ENCODE data around the gene CCDC188.
A peak's percentile ranks its signal among the peaks of the same experiment; 100 is the strongest.
"Not testable (repeated sequence)": the region's sequence is repeated elsewhere in the genome, so short reads cannot be mapped to it uniquely, and the experiment has no call there.

CCDC188 gene

DNA sequence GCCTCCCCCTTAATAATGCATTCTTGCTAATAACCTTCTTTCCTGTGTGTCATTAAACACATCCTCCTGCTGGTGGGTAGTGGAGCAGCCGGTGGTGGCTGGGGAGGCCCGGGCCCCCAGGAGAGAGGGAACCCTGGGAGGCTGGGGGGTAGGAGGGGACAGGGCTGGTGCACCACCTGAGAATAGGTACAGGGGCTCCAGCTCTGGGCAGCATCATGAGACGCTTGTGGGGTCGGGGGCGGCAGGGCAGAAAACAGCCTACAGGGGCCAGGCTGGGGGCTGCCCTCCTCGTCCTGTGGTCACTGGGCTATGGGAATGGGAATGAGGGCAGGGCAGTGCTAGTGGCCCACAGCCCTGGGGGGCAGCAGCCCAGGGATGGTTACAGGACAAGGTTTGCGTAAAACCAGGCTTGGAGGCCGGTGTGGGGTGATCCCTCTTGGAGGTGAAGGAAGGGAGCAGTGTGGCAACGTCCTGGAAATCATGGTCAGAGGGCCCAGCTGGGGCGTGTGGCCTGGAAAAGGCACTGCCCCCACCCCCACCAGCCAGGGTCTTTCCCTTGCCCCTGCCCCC is 18.5 kb upstream of the CCDC188 start:
- no peak for DNase-seq

DNA sequence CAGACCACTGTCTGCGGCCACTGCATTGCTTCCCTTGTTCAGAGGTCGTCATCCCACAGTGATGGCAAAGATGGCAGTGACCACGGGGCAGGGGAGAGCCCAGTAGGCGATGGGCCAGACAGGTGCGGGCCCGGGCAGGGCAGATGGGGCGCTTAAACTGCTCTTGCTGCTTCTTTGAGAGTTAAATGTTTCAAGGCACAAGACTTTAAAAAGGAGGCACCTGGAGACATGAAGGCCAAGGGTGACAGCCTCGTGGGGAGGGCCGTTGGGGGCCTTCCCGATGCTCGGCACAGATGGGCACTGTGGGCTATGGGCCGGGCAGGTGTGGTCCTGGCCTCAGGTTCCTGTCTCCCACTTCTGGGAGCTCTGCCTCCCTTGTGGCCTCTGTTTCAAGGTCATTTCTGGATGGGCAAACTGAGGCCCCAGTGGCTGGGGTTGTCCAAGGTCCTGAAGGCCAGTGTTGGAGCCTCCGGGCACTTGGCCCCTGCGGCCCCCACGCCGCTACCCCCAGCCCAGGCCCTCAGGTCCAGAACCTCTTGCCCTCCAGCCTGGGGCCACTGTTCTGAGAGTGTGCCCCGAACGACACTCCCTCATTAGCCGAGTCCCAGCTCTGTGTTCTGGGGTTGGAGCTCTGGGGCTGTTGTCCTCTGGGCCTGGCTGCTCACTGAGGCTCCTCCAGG is 16.9 kb upstream of the CCDC188 start:
- DNase-seq, result no peak

DNA sequence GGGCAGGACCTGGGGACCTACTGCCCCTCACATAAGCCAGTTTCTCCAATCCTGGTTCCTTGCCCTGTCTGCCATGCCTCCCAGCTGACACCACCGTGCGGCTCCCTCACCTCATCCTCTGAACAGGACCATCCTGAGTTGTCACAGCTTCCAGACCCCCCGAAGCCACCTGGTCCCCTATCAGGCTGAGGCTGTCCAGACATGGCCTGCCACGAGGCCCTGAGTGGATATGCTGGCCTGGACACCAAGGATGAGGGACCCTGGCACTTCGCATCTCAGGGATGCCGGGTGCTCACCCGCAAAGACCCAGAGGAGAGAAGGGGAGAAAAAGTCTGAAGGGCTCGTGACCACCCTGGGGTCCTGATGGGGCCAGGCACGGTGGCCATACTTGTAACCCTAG is 15.8 kb upstream of the CCDC188 start:
- DNase-seq, result no peak

DNA sequence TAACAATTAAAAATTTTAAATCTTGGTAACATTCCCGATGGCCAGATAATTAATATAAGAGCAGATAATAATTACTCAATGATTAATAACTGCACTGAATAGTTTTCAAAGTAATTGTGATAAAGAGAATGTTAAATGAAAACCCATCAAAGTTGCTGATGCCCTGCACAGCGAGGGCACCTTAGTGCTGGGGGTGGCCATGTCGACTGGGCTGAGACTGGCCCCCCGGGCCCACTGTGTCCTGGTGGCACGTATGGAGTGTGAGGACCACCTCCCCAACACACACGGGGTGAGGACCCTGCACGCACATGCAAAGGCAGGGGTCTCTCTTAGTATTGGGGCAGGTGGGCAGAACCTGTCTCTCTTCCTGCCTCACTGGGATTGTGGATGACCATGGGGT is 15.1 kb upstream of the CCDC188 start:
- no peak for DNase-seq

DNA sequence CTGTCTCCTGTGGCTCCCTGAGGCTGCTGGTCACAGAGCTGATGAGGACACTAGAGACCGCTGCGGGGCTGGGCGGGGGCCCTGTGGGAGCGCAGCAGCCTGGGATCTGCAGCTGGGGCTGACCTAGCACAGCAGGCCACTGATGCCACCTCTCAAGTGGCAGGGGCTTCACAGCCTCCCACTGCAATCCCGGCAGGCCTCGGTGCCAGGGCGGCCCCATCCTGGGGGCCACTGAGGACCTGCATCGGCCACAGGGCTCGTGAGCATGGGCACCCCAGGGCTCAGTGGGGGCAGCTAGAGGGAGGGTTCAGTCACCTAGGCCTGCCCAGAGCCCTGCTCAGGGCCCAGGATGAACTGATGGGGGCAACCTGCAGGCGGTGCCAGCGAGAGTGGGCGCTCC is 14.6 kb upstream of the CCDC188 start:
- DNase-seq, result no peak

DNA sequence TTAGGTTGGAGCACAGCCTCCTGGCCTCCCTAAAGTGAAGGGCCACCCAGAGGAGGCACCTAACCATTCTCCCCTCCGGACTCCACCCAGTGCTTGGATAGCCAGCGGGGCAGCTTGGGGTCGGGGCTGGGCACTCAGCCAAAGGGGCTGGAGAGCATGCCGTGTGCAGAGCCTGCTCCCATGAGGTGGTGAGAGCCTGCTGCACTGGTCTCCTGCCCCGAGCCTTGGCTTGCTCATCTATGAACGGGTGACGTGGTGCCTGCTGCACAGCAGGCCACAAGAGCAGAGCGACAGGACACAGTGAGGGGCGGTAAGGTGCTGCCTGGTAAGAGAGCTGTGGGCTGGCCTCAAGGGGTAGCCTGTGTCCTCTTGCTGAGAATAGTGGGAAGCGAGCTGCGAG is 14.0 kb upstream of the CCDC188 start:
- DNase-seq, result no peak

DNA sequence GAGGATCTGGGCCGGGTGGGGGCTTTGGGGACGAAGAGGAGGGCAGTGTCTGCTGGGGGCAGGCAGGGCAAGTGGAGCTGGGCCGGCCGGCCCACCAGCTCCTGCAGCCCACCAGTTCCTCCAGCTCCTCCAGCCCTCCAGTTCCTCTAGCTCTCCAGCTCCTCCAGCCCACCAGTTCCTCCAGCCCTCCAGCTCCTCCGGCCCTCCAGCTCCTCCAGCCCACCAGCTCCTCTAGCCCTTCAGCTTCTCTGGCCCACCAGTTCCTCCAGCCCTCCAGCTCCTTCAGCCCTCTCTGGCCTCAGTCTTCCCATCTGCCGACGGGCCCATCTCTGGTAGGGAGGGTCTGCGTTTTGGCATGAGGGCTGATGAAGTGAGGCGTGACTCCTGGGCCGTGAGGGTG is 9.2 kb upstream of the CCDC188 start:
- no peak for DNase-seq

DNA sequence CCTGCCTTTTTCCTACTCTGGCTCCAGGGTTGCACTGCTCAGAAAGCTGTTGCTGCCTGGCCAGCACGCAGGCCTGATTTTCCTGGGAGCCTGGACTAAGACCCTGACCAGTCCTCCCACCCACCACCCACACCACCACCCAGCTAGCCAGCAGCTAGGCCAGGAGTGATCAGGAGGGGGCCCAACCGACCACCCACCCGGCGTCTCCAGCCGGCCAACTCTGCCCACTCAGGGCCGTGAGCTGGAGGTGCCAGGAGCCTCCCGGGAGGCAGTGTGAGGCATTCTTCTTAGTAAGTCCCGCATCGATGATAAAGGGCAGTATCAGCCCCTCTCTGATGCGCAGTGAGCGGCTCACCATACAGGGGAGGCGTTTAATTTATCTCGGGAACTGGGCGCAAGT is 8.7 kb upstream of the CCDC188 start:
- DNase-seq, result not testable (repeated sequence)

DNA sequence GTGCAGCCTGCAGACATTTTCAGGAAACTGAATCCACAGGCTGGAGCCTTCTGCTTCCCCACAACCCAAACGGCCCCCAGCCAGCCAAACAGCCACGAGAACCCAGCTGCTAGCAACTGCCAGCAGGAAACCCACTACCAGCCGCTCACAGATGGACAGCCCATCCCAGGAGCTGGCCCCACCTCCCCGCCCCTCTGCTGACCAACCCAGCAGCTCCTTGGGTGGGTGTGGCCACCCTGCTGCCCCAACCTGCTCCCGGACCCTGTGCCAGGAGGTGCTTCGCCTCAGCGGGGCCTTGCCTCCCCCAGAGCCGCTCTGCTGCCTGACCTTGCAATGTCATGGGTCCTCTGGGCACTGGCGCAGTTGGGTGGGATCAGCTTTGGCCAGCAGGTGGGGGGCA is 8.2 kb upstream of the CCDC188 start:
- DNase-seq, result peak; percentile 76

DNA sequence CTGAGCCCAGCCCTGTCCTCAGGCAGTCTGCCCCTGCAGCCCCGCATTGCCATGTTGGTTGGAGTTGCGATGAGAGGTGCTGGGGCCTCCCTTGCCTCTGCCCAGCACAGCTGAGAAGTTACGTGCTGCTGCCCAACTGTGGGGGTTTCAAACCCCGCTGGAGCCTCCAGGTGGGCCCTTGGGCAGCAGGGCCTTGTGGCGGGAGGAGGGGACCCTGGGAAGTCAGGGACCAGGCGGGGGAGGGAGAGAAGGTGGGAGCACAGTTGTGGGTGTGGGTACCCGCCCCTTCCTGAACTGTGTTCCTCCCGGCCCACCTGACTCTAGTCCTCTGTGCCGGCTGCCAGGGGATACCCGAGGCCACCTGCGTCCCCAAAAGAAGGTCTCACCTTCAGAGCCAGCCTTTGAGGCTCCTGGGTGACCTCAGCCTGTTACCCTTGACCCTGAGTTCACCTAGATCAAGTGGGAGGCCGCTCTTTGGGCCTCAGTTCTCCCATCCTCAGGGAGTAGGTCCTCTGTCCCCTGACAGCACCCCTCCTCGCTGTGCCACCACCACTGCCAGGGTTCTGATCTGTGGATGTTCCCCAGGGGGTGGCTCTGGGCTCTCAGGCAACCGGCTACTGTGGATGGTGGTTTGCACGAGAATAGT is 7.7 kb upstream of the CCDC188 start:
- no peak for DNase-seq

DNA sequence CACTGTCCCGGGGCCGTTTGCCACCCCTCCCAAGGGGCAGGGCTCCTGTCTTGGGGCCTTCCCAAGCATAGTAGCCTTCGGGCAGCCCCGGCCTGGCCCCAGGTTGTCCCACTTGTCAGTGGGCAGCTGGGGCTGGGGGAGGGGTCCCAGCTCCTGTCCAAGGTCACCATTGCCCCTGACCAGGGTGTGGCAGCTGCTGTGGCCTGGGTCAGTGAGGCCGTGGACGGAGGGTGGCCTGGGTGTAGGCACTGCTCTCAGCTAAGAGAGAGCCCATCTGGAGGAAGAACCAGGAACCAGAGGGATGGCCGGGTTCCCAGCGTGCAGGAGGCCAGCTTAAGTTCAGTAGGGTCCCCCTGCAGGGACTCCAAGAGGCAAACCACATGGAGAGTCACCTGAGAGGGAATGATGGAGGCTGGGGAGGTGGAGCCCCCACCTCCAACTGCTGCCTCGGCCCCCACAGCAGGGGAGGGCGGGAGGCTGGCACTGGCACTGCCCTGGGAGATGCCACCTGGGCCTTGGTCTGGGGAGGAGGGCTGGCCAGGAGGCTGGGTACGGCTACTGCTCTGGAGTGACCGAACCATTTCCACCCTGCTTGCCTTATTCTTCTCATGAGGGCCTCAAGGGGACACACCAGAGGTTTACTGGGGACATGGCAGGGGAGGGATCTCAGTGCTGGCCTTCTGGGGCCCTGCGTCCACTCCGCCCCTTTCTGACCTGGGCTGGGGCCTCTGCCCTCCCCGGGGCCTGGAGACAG is 6.8 kb upstream of the CCDC188 start:
- no peak for DNase-seq

DNA sequence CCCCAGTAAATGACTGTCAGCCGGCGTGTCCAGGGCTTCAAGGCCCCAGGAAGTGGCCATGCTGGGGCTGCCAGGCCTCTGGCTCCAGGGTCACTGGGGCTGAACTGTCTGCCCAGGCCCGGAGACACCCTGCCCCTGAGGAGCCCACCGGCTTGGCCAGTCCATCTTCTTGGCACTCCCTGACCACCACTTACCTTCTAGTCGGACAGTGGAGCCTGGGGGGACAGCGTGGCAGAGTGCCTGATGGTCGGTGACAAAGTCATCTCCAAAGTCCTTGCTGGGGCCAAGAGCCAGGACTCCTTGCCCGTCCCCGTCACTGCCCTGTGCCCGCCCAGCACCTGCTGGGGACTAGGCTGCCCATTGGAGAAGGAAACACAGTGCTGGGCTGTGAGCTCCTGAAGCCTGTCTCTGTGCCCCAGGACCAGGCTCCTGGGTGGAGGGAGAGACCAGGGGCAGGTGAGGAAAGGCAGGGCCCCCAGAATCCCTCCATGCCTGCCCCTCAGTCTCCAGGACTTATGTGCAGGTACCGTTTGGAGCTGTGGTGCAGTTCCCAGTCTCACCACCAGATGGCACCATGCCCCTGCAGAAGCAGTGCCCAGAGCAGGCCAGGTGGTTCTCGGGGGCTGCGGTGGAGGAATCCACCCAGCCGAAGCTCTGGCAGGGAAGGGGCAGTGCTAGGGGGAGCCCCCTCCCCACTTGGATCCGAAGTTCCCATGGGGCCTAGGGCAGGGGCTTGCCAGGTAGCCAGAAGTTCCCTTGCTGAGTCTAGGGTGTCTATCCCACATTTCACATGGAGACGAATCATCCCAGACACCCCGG is 6.0 kb upstream of the CCDC188 start:
- DNase-seq, result peak; percentile 88

DNA sequence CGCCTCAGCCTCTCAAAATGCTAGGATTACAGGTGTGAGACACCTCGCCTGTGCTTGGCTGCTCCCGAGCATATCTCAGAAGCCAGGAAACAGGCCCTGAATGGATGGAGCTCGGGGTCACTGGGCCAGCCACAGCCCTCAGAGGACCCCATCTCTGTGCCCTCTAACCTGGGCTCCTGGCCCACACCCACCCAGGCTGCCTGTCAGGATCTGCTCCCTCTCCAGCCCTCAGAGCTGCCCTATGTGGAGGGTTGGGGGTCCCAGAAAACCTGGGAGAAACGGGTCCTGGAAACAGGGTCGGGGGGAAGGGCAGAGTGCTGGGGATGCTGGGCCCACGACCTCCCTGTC is 5.2 kb upstream of the CCDC188 start:
- no peak for DNase-seq

DNA sequence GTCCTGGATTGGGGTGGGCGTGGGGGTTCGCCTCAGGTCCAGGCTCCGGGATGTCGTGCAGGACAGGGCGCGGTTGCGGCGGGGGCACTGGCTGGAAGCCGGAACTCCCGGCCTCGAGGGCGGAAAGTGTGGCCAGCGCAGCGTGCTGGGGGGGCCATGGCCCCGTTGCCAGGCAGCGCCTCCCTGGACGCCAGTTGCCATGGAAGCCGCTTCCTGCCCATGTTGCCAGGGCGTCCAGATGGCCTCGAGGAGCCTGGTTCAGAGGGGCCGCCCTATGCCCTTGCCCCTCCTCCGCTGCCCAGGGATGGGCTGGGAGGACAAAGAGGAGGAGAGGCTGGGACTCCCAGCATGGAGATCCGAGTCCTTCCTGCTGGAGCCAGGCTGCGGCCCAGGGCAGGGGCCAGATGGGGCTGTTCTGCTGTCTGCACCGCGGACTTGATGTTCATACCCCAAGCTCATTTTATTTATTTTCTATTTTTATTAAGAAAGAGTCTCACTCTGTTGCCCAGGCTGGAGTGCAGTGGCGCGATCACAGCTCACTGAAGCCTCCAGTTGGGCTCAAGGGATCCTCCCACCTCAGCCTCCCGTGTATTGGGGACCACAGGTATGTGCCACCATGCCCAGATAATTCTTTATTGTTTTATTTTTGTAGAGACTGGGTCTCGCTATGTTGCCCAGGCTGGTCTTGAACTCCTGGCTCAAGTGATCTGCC is 4.6 kb upstream of the CCDC188 start:
- no peak for DNase-seq

DNA sequence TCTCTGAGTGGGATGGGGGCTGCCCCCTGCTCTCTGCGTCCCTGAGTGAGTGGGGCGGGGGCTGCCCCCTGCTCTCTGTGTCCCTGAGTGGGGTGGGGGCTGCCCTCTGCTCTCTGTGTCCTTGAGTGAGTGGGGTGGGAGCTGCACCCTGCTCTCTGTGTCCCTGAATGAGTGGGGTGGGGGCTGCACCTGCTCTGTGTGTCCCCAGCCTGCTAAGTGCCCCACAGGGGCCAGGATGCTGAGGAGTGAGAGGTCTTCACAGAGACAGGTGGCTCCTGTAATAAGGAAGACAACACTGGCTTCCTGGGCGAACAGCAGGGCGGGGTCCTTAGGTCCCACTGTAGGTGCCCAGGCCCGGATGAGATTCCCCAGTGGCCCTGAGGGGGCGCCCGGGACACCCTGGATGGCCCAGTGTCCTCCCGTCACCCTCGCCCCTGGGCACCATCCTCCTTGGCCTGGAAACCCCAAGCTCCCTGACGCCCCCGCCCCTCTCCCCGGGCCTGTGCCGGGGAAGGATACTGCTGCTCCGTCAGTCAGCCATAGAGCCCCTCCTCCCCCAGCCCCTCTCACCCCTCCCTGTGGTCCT is 3.8 kb upstream of the CCDC188 start:
- no peak for DNase-seq

DNA sequence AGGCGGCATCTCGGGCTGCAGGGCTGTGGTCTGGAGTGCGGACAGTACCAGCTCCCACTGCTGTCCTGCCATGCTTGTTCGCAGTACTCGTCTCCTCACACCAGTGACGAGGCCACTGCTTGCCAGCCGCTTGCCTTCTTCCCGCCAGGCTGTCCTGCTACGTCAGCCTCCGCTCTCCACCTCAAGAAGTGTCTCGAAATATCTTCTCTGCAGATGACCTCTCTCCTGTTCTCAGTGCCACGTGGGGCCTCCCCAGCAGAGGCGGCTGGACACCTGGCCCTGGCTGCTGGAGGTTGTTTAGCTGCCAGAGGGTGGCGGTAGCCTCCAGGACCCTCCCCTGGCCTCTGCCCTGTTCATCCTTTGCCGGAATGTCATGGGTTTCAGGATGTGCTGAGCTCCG is 3.1 kb upstream of the CCDC188 start:
- no peak for DNase-seq

DNA sequence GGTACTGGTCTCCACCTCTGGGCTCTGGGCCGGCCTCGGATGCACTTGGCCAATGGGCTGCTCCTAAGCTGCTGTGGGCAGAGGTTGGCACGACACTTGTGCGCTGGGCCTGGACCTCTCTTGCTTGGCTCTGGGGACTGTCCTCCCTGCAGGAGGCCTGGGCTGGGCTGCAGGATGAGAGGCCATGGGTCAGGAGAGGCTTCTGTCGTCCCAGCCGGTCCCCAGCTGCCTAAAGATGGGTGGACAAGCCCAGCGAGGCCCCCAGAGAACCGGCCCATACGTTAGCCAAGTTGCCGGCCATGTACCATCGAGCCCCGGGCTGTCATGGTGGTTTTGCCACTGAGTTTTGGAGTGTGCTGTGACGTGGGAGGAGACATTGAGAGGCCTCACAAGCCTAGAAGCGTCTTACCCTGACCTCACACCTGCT is 1.6 kb upstream of the CCDC188 start:
- no peak for DNase-seq

DNA sequence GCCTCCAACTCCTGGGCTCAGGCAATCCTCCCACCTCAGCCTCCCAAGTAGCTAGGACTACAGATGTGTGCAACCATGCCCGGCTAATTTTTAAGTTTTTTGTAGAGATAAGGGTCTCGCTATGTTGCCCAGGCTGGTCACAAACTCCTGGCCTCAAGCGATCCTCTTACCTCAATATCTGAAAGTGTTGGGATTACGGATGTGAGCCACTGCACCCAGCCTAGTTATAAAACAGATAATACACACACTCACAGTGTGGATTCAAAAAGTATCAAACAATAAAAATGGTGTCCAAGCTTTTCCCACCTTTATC is 377 bp upstream of the CCDC188 start:
- DNase-seq, result no peak

DNA sequence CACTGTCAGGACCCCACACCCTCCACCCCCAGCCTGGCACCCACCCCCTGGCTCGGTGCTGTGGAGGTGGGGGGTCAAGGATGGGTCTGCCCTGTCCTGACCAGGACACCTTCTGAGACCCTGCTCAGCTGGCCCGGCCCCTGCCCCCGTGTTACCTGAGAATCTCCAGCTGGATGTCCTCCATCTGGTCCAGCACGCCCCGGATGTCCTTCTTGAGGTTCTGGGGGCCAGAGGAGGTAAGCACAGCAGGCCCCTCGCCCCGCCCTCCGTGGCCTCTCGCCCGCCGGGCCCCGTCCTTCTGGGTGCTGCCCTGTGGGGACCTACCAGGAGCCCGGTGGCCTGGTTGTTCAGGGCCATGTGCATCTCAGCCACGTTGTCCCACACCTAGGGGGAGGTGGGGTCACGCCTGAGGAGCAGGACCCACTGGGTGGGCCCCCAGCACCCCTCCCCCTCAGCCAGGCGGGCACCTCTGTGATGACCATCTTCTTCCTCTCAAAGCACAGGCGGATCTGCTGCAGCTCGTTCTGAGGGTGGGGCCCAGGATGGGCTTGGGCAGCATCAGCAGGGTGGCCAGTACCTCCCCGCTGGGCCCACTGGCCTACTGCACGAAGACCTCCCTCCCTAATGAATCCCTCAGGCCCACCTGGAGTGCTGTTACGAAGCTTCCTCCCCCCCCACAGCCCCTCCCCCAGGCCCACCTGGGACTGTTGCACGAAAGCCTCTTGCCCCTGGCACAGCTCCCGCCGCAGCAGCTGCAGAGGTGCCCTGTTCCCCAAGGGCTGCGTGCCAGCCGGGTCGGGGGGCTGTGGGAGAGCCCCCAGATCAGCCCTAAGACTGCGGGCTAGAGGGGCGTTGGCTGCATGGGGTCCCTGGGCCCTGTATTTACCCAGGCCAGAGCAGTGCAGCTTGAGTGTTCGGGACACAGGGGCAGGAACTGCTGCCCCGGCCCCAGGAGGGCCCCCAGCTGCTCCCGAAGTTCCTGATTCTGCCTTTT is 1.3 kb downstream of the CCDC188 start:
- DNase-seq, result no peak

DNA sequence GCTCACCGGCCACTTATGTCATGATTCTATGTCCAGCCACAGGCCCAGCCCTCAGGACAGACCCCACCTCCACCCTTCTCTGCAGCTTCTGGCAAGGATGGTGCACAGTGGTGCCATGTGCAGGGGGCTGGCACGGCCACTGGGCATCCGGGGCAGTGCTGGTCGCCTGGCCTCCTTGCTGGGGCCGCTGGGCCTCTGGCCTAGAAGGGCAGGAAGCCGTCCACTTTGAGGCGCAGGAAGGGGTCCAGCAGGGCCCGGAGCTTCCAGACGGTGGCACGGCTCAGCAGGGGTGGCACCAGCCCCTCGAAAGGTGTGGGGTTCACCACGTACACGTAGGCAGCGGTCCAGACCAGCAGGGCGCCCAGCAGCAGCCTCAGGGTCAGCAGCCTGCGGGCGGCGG is 2.4 kb downstream of the CCDC188 start:
- no peak for DNase-seq

Measured in islet precursor cell (in vitro differentiated cells).